CD4-positive, CD25-positive, alpha-beta regulatory T cell (primary cell): ENCODE results near the gene TTYH3. TPM values are rescaled to one million over a fixed set of nuclear protein-coding genes. Genes with fewer than 3 reads are reported as not detected.

ENCODE experiments used
- ATAC-seq, 2 donors: fragments of 150-1000 bp; cut with Tn5 transposase; one replicate each; pipeline ENCODE4 v1.10.0; 2021; ENCODE audit warnings: low read depth in 2 of 2, moderate number of reproducible peaks in 2 of 2, moderate library complexity in 1 of 2
- DNase-seq, 3 donors: peaks; one replicate each; pipeline versions ENCODE4 v3.0.0 to v3.0.0-alpha.2; 2012 to 2022; ENCODE audit warnings: mixed read lengths in 1 of 3
- H3K27ac ChIP-seq: one replicate; pipeline ENCODE4 v1.7.0; 2013; ENCODE audit warnings: mild to moderate bottlenecking, low read length; ENCODE audit not compliant: insufficient read depth, poor library complexity, severe bottlenecking
- H3K27me3 ChIP-seq: one replicate; pipeline ENCODE4 v1.7.0; 2013; ENCODE audit warnings: low read length; ENCODE audit not compliant: control insufficient read depth, insufficient read depth
- H3K36me3 ChIP-seq: one replicate; pipeline ENCODE4 v1.7.0; 2013; ENCODE audit warnings: mild to moderate bottlenecking, low read length, moderate library complexity; ENCODE audit not compliant: control insufficient read depth, insufficient read depth
- H3K4me1 ChIP-seq: 2 replicates; pipeline ENCODE4 v1.7.0; 2013; ENCODE audit warnings: mild to moderate bottlenecking, low read length; ENCODE audit not compliant: insufficient read depth, control insufficient read depth, poor library complexity, severe bottlenecking
- H3K4me3 ChIP-seq: one replicate; pipeline ENCODE4 v1.7.0; 2013; ENCODE audit warnings: low read depth, mild to moderate bottlenecking, low read length, moderate library complexity
- H3K9me3 ChIP-seq, 2 experiments: 1 replicate in 1 of 2; 2 replicates in 1 of 2; pipeline ENCODE4 v1.7.0; 2013; ENCODE audit warnings: low read length in 2 of 2, mild to moderate bottlenecking in 1 of 2, moderate library complexity in 1 of 2; ENCODE audit not compliant: control insufficient read depth in 2 of 2
- H3K27ac Mint-ChIP-seq, 3 donors: one replicate each; pipeline ENCODE4 v1.8.0; 2020 to 2022; ENCODE audit warnings: mild to moderate bottlenecking in 3 of 3, mixed read lengths in 3 of 3, moderate library complexity in 2 of 3
- H3K27me3 Mint-ChIP-seq: one replicate; pipeline ENCODE4 v1.8.0; 2022; ENCODE audit warnings: mild to moderate bottlenecking, mixed read lengths
- H3K36me3 Mint-ChIP-seq: one replicate; pipeline ENCODE4 v1.8.0; 2020; ENCODE audit warnings: mixed read lengths
- H3K4me1 Mint-ChIP-seq, 4 donors: one replicate each; pipeline ENCODE4 v1.8.0; 2020 to 2022; ENCODE audit warnings: mixed read lengths in 4 of 4, mild to moderate bottlenecking in 1 of 4
- H3K4me3 Mint-ChIP-seq, 4 donors: one replicate each; pipeline ENCODE4 v1.8.0; 2020 to 2022; ENCODE audit warnings: mild to moderate bottlenecking in 4 of 4, mixed read lengths in 4 of 4, moderate library complexity in 3 of 4
- H3K9me3 Mint-ChIP-seq, 7 donors: one replicate each; pipeline ENCODE4 v1.8.0; 2020 to 2022; ENCODE audit warnings: mixed read lengths in 7 of 7, mild to moderate bottlenecking in 3 of 7, moderate library complexity in 2 of 7
- polyA plus RNA-seq, 4 donors: library from polyadenylated mRNA; unstranded; fragments of 300-500 nt; fragmentation: Illumina TruSeq; gene quantifications; one replicate each; pipeline ENCODE4 v1.2.3, GENCODE V29; 2021
- total RNA-seq: library from RNA; stranded (reverse); gene quantifications from one replicate; pipeline ENCODE4 v1.2.3, GENCODE V29; 2022

TTYH3 gene
- total and polyA plus RNA-seq, 5 donors from 2014 or later: 0.56 to 20.0 (median 1.4) TPM

DNA sequence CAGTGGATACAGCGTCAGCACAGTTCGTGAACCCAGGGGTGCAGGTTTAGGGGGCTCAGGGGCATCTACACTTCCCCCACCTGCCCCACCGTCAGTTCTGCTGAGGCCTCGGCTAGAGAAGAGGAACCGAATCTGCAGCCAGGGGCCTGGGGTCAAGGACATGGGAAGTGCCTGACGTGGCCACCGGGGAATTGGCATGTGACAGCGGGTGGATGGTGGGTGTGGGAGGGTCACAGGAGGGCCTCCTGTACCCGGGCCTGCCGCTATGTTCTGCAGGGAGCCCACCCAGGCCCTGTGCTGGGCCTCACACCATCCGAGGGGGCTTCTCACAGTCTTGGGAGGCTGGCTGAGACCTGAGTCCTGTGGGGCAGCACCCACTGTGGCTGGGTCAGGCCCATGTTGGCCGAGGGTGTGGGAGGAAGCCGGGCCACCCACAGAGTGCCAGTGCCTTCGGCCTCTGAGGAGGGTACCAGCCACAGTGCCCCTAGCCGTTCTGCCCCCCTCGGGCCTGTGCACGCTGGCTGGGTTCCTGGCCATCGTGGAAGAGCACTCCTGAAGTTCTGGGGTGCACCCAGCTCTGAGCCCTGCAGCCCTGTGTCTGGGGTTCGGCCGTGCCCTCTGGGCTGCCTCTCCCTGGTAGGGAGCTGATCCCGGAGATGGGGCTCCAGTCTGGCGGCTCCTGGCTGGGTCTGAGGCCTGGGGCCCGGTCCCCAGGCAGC is 5.9 kb downstream of the TTYH3 start:
- no peaks in the 10 kb centered on the region for H3K36me3 ChIP-seq
- peaks cover 15% of the 10 kb centered on the region for H3K4me1 ChIP-seq
- no peak overlapping the region for H3K4me3 ChIP-seq
- Mint-ChIP-seq H3K27ac (no peak overlapping the region), H3K4me3 (no peak overlapping the region), H3K4me1 (peaks cover 0 to 22% (median 5%) of the 10 kb centered on the region in 4 donors), H3K9me3 (no peaks in the 10 kb centered on the region), H3K36me3 (no peaks in the 10 kb centered on the region), H3K27me3 (no peaks in the 10 kb centered on the region)
- DNase-seq: no peak
- ATAC-seq: no peak
- no peaks in the 10 kb centered on the region for H3K27me3 ChIP-seq
- no peaks in the 10 kb centered on the region for H3K9me3 ChIP-seq
- no peak overlapping the region for H3K27ac ChIP-seq

DNA sequence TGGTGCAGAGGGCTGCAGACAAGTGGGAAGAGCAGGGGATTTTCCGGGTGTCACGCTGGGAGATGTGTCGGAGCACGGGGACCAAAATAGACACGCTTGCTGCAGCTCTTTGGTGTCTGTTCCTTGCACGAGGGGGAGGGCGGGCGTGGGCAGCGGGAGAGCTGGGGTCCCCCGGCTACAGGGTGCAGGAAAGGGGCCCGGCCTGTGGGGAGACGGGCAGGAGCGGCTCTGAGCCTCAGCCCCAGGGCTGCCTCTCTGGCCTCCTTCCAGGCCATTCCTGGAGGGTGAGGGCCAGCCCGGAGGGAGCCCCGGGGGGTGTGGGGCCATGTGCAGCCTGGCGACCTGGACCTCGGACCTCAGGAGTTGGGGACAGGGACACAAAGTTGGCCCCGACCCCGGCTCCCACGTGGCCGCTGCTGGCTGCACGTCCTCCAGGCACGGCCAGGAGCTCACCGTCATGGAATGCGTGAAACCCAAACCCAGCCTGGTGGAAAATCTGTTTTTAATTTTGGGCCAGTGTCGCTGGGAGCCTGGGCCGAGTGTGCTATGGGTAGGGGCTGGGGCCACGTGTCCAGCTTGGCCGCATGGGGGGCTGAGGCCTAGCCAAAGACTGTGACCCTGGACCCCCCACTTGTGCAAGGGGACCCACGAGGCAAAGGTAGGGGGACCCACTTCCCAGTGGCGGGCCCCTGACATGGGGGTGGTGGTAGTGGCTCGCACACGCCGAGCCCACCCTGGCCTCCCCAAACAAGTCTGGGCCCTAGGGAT is 6.6 kb downstream of the TTYH3 start:
- H3K27me3 ChIP-seq: no peaks in the 10 kb centered on the region
- H3K36me3 Mint-ChIP-seq: no peaks in the 10 kb centered on the region
- no peak for ATAC-seq
- no peaks in the 10 kb centered on the region for H3K9me3 ChIP-seq
- H3K27ac ChIP-seq: no peak overlapping the region
- no peaks in the 10 kb centered on the region for H3K27me3 Mint-ChIP-seq
- no peak for DNase-seq
- peaks cover 8% of the 10 kb centered on the region for H3K4me1 ChIP-seq
- no peak overlapping the region for H3K4me3 Mint-ChIP-seq
- no peaks in the 10 kb centered on the region for H3K36me3 ChIP-seq
- H3K27ac Mint-ChIP-seq: no peak overlapping the region
- no peak overlapping the region for H3K4me3 ChIP-seq
- peaks cover 0 to 17% (median 3%) of the 10 kb centered on the region in 4 donors for H3K4me1 Mint-ChIP-seq
- no peaks in the 10 kb centered on the region for H3K9me3 Mint-ChIP-seq

- no peaks in the 10 kb centered on the region for H3K9me3 Mint-ChIP-seq
- peaks cover under 1% of the 10 kb centered on the region for H3K4me1 ChIP-seq
- DNase-seq: no peak
Observed at GRCh38 chr7:2639181-2639681, 7.4 kb downstream of the TTYH3 start.

DNA sequence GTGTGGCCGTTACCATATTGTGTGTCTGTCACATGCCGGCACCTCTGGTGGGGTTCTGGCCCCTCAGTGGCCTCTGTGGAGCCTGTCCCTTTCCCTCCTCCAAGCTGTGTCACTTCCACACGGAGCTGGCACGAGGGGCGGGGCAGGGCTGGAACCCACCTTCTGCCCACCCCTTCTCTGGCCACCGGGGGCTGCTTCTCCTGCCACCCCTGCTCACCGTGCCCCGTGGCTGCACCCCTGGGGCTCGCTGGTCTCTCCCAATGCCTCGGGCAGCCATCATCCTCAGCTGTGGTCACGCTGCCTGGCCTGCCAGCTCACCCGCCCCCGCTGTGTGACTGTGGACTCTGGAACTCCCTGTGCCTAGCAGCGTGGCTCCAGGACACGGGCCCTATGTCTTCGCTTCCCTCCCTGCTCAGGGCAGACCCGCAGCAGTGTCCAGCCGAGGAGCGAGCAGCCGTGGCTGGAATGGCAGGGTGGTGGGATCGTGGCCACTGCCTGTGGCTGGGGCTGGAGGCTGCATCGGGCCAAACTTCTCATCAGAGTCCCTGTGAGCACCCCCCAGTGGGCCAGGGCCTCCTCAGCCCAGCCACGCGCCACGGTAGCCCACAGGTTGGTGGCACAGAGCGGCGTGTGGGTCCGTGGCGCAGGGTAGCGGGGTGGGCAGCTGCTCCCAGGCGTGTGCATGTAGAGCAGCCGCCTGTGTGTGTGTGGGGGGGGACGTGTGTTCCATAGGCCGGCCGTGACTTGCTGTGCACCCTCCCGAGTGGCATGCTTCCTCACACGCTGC is 8.1 kb downstream of the TTYH3 start:
- Histone ChIP-seq H3K4me3 (no peak overlapping the region), H3K4me1 (peaks cover 7% of the 10 kb centered on the region), H3K36me3 (no peaks in the 10 kb centered on the region), H3K9me3 (no peaks in the 10 kb centered on the region), H3K27me3 (no peaks in the 10 kb centered on the region), H3K27ac (no peak overlapping the region)
- ATAC-seq (no peak), DNase-seq (no peak)
- peaks cover 0 to 19% (median 5%) of the 10 kb centered on the region in 4 donors for H3K4me1 Mint-ChIP-seq
- no peaks in the 10 kb centered on the region for H3K27me3 Mint-ChIP-seq
- H3K36me3 Mint-ChIP-seq: no peaks in the 10 kb centered on the region
- no peak overlapping the region for H3K4me3 Mint-ChIP-seq
- no peak overlapping the region for H3K27ac Mint-ChIP-seq
- H3K9me3 Mint-ChIP-seq: no peaks in the 10 kb centered on the region

More at GRCh38 chr7:2639181-2639681, 7.4 kb downstream of the TTYH3 start:
- Mint-ChIP-seq H3K27me3 (no peaks in the 10 kb centered on the region), H3K36me3 (no peaks in the 10 kb centered on the region), H3K4me1 (peaks cover 0 to 16% (median 3%) of the 10 kb centered on the region in 4 donors), H3K4me3 (no peak overlapping the region), H3K27ac (no peak overlapping the region)
- no peaks in the 10 kb centered on the region for H3K9me3 ChIP-seq
- no peaks in the 10 kb centered on the region for H3K36me3 ChIP-seq
- no peak overlapping the region for H3K4me3 ChIP-seq
- no peaks in the 10 kb centered on the region for H3K27me3 ChIP-seq
- no peak overlapping the region for H3K27ac ChIP-seq
- ATAC-seq: no peak

- Mint-ChIP-seq H3K27ac (no peak overlapping the region), H3K9me3 (no peaks in the 10 kb centered on the region), H3K4me1 (peaks cover 0 to 23% (median 7%) of the 10 kb centered on the region in 4 donors), H3K4me3 (no peak overlapping the region), H3K27me3 (no peaks in the 10 kb centered on the region), H3K36me3 (no peaks in the 10 kb centered on the region)
- no peaks in the 10 kb centered on the region for H3K36me3 ChIP-seq
- H3K27me3 ChIP-seq: no peaks in the 10 kb centered on the region
- H3K9me3 ChIP-seq: no peaks in the 10 kb centered on the region
- peaks cover 12% of the 10 kb centered on the region for H3K4me1 ChIP-seq
- no peak overlapping the region for H3K27ac ChIP-seq
- ATAC-seq: no peak
- DNase-seq: no peak
- no peak overlapping the region for H3K4me3 ChIP-seq
Observed at GRCh38 chr7:2640482-2640830, 8.7 kb downstream of the TTYH3 start.

DNA sequence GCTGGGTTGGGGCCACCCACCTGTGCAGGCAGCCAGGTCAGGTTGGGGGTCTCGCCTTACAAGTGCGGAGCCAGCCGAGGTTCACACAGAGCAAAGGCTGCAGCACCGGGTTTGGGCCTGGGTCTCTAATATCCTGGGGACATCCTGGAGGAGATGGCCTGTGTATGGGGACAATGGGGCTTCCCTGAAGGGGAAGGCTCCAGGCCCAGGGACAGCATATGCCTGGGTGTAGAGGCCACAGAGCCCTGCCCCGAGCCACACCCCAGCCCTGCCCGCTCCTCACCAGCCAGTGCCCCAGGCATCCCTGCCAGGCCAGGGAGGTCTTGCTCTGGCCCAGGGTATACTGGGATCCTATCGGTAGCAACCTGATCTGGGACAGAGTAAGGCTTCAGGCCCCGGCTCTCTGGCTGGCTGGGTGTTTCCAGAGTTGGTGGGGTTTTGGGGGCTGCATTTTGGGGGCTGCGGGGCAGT is 9.1 kb downstream of the TTYH3 start:
- no peaks in the 10 kb centered on the region for H3K9me3 ChIP-seq
- no peaks in the 10 kb centered on the region for H3K27me3 ChIP-seq
- DNase-seq (no peak), ATAC-seq (no peak)
- Mint-ChIP-seq H3K27ac (no peak overlapping the region), H3K36me3 (no peaks in the 10 kb centered on the region), H3K9me3 (no peaks in the 10 kb centered on the region), H3K4me1 (peaks cover 0 to 26% (median 9%) of the 10 kb centered on the region in 4 donors), H3K27me3 (no peaks in the 10 kb centered on the region), H3K4me3 (no peak overlapping the region)
- H3K27ac ChIP-seq: no peak overlapping the region
- no peaks in the 10 kb centered on the region for H3K36me3 ChIP-seq
- no peak overlapping the region for H3K4me3 ChIP-seq
- H3K4me1 ChIP-seq: peaks cover 17% of the 10 kb centered on the region

- Histone ChIP-seq H3K4me1 (peaks cover 17% of the 10 kb centered on the region), H3K27me3 (no peaks in the 10 kb centered on the region), H3K9me3 (no peaks in the 10 kb centered on the region), H3K27ac (no peak overlapping the region), H3K4me3 (no peak overlapping the region), H3K36me3 (no peaks in the 10 kb centered on the region)
- H3K27me3 Mint-ChIP-seq: no peaks in the 10 kb centered on the region
- no peak for DNase-seq
- H3K4me3 Mint-ChIP-seq: no peak overlapping the region
- H3K27ac Mint-ChIP-seq: no peak overlapping the region
- H3K9me3 Mint-ChIP-seq: no peaks in the 10 kb centered on the region
- H3K36me3 Mint-ChIP-seq: no peaks in the 10 kb centered on the region
- peaks cover 0 to 22% (median 8%) of the 10 kb centered on the region in 4 donors for H3K4me1 Mint-ChIP-seq
- no peak for ATAC-seq
Observed at GRCh38 chr7:2641406-2642393, 9.9 kb downstream of the TTYH3 start.
